H1 (cell line): Measurements from ENCODE around the gene RBBP6. TPM values are rescaled to one million over a fixed set of nuclear protein-coding genes. Genes with fewer than 3 reads are reported as not detected.

Experiments
- CHD7 ChIP-seq: fragments of 300-600 bp; sonication (generic); IDR thresholded peaks from 2 replicates; pipeline ENCODE4 v1.7.1; 2012; ENCODE audit warnings: low read length, moderate library complexity, mild to moderate bottlenecking, inconsistent platforms; ENCODE audit not compliant: insufficient replicate concordance
- polyA plus RNA-seq, 7 experiments: library from polyadenylated mRNA; depleted of rRNA in 3 of 7; stranded (reverse) in 5 of 7; unstranded in 2 of 7; fragments of >200 nt in 5 of 7; fragments of 200-250 nt in 2 of 7; gene quantifications; 1 replicate in 5 of 7; 2 replicates in 1 of 7; 4 replicates in 1 of 7; pipeline versions ENCODE4 v1.2.1 to v1.2.3, GENCODE V29; 2011 to 2013; ENCODE audit warnings: missing spikeins in 2 of 7, mixed read lengths in 2 of 7
- total RNA-seq: library from RNA; stranded (reverse); fragmentation: NEBNext Ultra II Directional; extraction: Animal tissue kit (Norgen Biotek cat#: 25700); gene quantifications from 2 replicates; pipeline ENCODE4 v1.2.1, GENCODE V29; 2021

Gene RBBP6
- total and polyA plus RNA-seq, 2 of the 8 experiments (the other 6 are each of a cell fraction or from before 2014, with no cell fraction given), result 22.5 to 54.5 TPM

- no peak for TF ChIP-seq CHD7
These were observed 10.9 kb downstream of the RBBP6 start (continued) for GRCh38 chr16:24550295-24550694.
